GM18873 (cell line): ENCODE data around the gene SARS1.
"Not testable (repeated sequence)": the region's sequence is repeated elsewhere in the genome, so short reads cannot be mapped to it uniquely, and the experiment has no call there.

Source experiments
- ATAC-seq: cut with Tn5 transposase; IDR thresholded peaks from one replicate; pipeline ENCODE4 v1.9.1; 2021; ENCODE audit warnings: mild to moderate bottlenecking, moderate library complexity, moderate number of reproducible peaks; ENCODE audit not compliant: unreplicated experiment, low FRiP score

The SARS1 gene, protein sequence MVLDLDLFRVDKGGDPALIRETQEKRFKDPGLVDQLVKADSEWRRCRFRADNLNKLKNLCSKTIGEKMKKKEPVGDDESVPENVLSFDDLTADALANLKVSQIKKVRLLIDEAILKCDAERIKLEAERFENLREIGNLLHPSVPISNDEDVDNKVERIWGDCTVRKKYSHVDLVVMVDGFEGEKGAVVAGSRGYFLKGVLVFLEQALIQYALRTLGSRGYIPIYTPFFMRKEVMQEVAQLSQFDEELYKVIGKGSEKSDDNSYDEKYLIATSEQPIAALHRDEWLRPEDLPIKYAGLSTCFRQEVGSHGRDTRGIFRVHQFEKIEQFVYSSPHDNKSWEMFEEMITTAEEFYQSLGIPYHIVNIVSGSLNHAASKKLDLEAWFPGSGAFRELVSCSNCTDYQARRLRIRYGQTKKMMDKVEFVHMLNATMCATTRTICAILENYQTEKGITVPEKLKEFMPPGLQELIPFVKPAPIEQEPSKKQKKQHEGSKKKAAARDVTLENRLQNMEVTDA

DNA sequence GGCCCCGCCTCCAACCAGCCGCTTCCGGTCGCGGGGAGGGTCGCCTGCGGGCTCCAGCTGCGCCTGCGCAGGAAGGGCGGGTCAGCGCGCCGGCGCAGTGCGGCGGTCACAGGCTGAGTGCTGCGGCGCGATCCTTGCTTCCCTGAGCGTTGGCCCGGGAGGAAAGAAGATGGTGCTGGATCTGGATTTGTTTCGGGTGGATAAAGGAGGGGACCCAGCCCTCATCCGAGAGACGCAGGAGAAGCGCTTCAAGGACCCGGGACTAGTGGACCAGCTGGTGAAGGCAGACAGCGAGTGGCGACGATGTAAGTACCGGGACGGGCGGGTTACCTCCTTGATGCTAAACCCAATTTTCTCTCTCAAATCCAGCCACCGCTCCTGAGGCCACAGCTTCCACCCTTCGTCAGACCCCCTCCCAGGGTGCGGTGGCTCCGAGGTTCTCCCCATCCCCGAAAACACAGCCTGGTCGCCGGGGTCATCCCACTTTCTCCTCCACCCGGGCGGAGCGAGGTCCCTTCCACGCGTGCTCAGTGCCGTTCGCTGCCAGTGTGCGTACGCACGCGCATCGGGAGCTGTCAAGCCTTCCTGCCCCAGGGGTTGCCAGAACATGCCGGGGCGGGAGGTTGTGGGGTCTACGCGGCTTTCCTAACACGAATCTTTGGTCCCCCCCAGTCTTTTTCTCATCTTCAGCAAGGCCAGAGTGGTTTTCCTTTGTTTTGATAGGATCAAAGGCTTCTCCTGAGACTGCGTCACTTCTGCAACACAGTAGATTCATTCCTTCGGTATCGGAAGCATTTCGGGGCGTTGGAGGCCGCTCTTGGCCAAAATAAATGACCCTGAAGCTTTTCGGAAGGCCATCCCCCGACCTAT is at the start of gene SARS1:
Gene SARS1 (plus strand): TSS at position 95 of the 870 bp plus-strand sequence. CDS start 75 bp downstream, at position 170.
- ATAC-seq: peak; percentile 63

DNA sequence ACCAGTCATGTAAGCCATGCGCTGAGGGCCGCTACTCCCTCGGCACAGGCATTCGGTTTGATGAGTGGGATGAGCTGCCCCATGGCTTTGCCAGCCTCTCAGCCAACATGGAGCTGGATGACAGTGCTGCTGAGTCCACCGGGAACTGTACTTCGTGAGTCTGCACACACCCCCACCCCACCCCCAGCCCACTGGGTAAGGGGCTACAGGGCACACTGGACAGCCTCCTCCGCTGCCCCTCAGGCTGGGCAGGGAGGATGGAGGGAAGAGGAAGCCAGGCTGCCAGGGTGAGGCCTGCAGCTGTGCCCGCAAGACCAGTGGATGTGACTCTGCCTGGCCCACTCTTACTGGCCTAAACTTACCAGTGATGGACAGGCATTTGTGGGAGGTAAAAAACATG is 49.2 kb upstream of the SARS1 start:
- ATAC-seq: no peak

DNA sequence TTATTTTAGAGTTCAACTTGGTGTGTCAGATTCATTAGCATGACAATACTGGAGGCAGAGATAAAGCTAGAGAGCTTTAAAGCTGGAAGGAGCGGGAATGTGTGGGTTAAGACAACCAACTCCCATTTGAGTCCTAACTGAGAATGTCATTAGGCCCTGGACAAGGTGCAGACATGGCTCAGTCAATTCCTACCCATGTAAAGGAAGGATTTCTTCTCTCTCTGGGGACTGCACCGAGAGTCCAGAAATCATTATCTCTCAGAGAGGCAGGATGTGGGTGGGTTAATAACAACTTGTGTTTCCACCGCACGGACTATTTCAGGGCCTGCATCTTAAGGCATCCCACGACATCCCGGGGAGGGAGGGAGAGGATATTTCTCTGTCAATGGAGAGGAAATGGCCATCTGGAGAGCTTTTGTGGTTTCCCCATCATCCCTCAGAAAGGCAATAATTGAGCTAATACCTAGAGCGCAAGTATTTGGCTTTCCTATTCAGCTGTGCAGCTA is 46.7 kb upstream of the SARS1 start:
- peak; percentile 56 for ATAC-seq

DNA sequence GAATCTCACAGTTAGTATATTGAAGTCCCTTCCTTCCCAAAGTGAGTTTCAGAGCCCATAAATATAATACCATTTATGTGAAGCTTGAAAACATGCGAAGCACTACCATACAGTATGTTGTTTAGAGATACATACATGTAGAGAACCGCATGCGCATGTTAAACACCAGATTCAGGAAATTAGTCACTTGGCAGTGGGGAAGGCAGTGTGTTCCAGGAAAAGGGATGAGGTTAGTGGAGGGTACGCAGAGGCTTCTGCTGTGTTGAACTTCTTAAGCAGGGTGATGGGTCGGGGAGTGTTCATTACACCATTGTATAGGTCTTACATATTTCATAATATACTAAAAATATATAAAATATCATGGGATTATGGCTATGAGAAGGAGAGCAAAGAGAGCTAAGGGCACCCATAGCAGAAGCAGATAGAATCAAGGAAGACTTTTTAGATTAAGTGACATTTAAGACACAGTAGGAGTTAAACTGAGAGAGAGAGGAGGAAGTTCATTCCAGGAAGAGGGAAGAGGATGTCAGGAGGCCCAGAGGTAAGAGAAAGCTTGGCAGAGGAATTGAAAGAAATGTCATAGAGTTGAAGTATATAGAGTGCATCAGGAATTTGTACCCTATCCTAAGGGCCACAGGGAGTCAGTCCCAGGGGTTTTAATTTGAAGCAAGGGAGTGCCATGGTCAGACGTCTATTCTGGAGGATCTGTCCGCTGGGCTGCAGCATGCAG is 43.5 kb upstream of the SARS1 start:
- no peak for ATAC-seq

DNA sequence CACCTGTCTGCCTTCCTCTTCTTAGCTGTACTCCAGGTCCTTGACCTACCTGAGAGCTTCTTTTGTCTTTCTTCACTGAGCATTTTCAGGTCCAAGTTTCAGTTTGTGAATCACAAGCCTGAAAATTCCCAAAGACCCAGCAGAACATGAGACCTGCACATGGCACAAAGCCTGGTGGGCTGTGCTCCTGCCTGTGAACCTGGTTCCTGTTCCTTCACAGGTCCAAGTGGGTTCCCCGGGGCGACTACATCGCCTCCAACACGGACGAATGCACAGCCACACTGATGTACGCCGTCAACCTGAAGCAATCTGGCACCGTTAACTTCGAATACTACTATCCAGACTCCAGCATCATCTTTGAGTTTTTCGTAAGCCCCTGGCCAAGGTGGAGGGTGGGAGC is 42.1 kb upstream of the SARS1 start:
- ATAC-seq: no peak

DNA sequence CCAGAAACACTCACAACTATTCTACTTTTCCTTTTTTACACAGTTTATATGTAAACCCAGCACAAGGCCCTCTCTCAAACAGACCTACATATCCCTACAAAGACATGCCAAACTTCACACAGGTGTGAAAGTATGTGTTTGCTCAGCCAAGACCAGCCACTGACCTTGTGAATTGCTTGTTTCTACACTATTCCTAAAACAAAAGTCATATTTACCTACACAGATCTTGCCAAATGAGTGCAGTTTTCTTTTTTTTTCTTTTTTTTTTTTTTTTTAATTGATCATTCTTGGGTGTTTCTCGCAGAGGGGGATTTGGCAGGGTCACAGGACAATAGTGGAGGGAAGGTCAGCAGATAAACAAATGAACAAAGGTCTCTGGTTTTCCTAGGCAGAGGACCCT is 37.4 kb upstream of the SARS1 start:
- not testable (repeated sequence) for ATAC-seq

DNA sequence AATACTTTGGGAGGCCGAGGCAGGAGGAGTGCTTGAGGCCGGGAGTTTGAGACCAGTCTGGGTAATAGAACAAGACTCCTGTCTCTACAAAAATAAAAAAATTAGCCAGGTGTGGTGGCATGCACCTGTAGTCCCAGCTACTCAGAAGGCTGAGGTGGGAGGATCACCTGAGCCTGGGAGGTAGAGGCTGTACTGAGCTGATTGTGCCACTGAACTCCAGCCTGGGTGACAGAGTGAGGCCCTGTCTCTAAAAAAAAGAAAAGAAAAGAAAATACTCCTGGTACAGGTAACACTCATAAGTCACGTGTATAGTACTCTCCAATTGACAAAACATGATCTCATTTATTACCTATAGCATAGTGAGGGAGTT is 33.0 kb upstream of the SARS1 start:
- not testable (repeated sequence) for ATAC-seq

DNA sequence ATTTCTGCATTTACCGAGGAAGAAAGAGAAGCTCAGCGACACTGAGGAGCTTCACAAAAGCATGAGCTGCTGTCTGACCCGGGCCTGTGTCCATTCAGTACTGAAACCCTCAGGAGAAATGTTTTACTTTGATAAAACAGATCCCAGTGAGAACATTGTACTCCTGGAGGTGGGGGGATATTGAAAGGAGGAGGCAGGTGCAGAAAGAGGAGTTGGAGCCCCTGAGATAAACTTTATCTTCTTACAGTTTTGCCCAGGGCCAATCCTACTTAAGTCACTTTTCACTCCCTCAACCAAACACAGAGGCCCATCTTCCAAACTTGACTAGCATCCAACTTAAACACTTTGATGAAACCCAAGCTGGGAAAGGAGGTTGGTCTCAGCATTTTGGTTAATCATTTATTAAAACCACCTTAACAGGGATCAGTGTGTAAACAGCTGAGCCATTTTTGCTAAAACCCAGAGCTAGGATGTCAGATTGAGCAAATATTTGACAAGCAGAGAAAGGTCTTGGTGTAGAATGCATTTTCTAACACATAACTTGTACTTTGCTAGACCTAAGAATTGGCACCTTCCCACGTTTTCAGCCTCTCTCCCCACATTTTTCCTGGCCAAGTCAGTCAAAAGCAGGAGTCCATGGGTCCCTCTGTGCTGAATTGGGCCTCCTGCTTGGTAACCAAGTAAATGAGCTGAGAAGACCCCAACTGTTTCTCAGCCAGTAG is 32.5 kb upstream of the SARS1 start:
- no peak for ATAC-seq

DNA sequence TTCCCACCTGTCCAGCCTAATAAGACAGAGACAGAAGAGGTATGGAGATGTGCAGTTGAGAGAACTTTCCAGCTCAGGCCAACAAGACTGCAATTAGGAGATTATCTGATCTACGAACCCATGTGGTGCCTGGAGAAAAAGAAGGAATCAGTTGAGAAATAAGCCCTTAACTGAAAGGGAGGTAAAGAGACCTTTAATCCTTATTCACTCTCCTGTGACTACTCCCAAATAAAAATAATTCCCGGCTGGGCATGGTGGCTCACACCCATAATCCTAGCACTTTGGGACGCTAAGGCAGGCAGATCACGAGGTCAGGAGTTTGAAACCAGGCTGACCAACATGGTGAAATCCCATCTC is 31.9 kb upstream of the SARS1 start:
- no peak for ATAC-seq

DNA sequence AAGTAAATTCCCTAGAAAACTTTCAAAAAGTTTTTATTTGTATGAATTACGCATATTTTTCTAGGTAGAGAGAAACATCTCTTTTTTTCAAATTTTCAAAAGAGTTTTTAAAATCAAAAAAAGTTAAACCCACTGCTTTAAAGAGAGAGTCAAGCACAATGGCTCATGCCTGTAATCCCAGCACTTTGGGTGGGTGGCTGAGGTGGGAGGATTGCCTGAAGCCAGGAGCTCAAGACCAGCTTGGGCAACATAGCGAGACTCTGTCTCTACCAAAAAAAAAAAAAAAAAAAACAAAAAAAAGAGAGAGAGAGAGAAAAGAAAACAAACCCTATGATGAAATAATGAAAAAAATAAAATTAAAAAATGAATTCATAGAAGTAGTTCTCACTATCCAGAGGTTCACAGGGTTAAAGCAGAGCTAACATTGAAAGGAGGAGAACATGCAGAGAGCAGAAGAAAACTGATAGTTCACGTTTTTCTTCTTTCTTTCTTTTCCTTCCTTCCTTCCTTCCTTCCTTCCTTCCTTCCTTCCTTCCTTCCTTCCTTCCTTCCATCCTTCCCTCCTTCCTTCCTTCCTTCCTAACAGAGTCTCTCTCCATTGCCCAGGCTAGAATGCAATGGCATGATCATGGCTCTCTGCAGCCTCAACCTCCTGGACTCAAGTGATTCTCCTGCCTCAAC is 30.5 kb upstream of the SARS1 start:
- no peak for ATAC-seq

DNA sequence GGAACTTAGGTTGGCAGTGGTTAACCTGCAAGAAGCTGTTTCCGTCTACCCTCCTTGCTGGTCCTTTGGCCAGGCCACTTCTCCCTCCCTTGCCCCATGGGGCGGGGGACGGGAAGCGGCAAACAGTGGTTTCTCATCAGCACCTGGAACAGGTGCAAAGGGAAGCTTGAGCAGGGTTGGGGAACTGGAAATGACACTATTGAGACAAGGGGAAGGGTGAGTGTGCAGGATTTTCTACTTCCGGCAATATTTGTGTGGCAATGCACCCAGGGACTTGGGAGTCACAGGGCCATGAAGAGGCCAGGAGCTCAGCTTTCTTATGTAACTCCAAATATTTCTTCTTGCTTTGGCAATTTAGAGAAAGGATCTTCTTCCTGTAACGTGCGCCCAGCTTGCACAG is 29.0 kb upstream of the SARS1 start:
- no peak for ATAC-seq

DNA sequence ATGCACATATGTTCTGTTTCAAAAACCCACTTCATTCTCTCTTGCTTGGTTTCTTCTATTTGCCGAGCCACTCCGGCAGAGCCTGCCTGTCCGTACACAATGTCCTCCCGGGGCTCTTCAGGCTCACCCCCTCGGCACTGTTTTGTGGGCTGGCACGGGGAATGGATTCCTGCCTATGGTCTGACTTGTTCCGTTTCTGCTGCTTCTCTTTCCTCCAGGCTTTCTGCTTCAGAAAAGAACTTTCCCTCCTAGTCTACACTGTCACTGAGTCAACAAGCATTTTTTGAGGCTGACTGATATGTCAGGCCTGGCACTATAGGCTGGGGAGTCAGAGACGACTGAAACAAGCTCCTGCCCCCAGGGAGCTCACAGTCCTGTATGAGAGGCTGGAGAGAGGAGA is 28.4 kb upstream of the SARS1 start:
- no peak for ATAC-seq

DNA sequence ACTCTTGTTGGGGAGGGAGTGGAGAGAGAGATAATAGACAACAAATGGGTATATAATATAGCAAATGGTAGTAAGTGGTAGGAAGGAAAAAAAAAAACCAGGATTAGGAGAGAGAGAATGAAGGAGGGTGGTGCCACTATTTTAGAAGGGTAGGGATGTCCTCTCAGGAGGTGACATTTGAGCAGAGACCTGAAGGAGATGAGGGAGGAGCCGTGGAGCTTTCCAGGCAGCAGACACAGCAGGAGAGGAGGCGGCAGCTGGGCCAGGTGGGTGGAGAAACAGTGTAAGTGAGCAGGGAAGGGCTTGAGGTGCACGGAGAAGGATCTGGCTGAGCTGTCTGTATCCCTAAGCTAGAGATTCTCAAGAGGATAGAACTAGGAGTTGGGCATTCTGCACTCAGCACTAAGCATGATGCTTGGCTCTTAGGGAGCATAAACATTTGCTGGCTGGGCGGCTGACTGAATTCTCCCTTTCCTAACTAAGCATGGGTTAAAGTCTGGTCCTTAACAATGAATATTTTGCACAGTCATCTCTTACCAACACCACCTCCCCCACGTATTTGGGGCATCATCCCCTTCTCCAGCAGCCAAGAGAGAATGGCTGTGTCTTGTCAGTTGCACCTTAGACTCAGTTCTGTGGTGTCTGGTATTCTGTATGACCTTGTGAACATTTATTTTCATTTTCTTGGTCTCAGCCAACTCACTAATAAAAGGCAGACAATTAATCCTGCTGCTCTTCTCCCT is 27.6 kb upstream of the SARS1 start:
- ATAC-seq: no peak

DNA sequence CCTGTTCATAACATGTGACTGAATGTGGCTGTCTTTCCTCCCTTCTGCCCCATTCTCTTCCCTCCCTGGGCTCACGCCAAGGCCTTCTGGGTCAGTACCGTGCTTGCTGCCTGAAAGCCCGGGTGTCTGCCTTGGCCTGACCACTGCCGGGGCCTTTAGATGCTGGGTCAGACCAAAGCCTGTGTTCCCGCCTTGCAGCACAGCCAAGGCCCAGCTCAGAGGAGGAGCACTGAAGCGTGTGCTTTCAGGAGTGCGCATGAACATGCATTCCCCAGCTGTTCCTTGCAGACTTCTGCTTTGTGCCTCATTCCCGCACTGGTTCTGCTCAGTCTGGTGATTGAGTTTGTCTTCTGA is 27.0 kb upstream of the SARS1 start:
- ATAC-seq: no peak

DNA sequence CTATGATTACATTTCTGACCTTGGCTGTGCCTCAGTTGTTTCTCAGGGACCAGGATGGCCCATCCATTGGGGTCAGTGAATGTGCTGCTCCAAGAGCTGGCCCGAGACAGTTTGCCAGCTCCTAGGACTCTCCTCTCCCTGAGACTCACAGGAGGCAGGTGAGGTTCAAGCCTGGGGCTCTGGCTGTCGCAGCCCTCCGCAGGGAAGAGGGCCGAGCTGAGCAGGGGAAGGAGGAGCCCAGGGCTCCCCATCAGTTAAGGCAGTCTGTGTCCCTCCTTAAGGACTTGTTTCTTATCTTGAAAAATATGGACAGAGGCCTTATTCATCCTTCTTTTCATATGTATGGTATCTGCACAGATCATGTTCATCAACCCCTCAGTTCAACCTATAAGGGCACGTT is 26.6 kb upstream of the SARS1 start:
- no peak for ATAC-seq

DNA sequence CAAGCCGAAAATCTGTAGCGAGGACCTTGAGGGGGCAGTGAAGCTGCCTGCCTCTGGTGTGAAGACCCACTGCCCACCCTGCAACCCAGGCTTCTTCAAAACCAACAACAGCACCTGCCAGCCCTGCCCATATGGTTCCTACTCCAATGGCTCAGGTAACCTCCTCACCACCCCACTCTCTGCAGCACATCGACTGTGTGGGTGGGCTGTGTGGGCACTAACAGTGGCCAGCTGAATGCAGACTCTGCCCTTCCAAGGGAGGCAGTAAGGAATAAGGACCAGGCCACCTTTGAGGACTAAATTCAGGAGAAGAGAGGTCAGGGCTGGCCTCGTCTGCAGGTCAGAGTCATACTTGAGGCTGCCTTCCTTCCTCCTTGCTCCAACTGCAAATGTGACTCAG is 25.5 kb upstream of the SARS1 start:
- no peak for ATAC-seq

DNA sequence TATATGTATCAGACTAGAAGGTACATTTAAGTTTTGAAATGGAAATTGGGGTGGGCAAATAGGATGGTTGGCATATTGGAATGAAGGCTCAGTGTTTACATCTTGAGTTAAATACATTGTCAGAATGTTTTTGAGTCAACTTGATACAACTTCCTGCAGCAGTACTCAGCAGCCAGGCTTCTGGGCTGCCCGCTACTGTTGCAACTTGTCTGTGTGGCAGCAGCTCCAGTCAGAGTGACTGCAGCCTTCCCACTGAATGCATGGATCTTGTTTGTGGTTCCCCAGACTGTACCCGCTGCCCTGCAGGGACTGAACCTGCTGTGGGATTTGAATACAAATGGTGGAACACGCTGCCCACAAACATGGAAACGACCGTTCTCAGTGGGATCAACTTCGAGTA is 24.9 kb upstream of the SARS1 start:
- ATAC-seq: no peak

DNA sequence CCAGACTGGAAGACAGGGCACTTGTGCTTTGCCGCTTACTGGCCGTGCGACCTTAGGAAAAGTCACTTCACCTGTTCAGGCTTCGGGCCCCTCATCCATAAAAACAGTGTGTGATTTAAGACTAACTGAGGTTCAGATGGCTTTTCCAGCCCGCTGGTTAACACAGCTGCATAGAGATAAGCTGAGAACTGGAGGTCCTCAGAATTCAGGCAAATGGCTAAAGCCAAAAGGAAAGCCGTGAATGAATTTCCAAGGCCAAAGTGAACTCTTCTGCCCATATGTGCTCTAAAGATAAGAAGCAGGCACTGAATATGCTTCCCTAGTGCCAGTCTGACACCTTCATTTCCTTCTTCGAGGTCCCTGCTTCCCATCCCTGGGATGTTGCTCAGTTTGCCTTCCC is 23.5 kb upstream of the SARS1 start:
- no peak for ATAC-seq

DNA sequence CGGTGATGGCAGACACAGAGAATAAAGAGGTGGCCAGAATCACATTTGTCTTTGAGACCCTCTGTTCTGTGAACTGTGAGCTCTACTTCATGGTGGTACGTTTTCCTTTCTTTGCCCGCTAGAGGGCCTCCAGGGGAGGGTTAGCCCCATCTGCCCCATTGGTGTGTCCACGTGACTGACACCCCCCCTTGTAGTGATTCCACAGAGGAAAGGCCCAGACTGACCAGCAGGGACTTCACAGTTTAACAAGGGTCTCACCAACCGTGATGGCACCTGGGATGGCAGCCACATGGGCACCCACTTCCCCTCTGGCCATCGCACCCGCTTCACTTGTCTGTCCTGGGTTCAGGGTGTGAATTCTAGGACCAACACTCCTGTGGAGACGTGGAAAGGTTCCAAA is 22.3 kb upstream of the SARS1 start:
- no peak for ATAC-seq
